DMS53 (cell line): ENCODE results near the gene CD27.
A peak's percentile ranks its signal among the peaks of the same experiment; 100 is the strongest.
"Not testable (repeated sequence)": the region's sequence is repeated elsewhere in the genome, so short reads cannot be mapped to it uniquely, and the experiment has no call there.

Experiments used
- DNase-seq: peaks from one replicate; lab custom pipeline; 2025; lab: John Stamatoyannopoulos, UW

CD27 gene

DNA sequence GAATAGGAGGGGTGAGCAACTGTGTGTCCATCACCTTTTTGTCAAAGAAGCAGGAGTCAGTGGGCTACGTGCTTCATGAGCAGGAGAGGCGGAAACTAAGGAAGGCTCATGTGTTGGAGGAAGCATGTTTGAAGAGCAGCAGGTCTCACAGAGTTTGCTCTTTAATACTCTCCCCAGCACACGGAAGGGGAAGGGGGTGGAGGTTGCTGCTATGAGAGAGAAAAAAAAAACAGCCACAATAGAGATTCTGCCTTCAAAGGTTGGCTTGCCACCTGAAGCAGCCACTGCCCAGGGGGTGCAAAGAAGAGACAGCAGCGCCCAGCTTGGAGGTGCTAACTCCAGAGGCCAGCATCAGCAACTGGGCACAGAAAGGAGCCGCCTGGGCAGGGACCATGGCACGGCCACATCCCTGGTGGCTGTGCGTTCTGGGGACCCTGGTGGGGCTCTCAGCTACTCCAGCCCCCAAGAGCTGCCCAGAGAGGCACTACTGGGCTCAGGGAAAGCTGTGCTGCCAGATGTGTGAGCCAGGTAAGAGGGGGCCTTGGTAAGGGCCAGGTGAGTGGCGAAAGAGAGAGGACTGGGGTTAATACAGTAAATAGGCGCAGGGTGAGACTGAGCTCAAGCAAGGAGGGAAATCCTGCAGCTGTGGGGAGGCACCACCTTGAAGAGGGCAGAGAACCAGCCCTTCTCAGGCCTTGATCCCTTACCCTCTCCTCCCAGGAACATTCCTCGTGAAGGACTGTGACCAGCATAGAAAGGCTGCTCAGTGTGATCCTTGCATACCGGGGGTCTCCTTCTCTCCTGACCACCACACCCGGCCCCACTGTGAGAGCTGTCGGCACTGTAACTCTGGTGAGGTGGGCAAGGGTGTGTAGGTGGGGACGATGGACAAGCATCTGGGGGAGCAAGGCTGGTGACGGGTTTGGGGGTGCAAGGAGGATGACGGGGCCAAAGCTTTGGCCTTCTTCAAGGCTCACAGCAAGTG lies at the start of gene CD27:
Gene CD27 (plus strand): TSS at position 252 of the 985 bp plus-strand sequence. CDS start 141 bp downstream, at position 393.
- DNase-seq: no peak

DNA sequence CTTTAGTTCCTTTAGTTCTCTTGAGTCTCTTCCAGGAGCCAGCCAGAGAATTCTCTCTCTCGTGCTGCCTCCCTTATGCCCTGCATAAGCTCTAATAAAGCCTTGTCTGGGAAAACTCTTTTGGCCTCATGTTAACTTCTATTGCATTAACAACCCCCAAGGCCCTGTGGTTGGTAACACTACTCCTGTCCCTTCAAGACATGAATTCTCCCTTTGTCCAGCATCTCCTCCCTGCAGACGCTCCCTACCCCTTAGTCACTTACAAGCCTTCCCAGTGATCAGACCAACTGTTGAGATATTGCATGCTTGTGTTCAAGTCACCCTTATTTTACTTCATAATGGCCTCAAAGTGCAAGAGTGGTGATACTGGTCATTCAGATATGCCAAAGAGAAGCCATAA lies 48.7 kb upstream of the CD27 start:
- no peak for DNase-seq

DNA sequence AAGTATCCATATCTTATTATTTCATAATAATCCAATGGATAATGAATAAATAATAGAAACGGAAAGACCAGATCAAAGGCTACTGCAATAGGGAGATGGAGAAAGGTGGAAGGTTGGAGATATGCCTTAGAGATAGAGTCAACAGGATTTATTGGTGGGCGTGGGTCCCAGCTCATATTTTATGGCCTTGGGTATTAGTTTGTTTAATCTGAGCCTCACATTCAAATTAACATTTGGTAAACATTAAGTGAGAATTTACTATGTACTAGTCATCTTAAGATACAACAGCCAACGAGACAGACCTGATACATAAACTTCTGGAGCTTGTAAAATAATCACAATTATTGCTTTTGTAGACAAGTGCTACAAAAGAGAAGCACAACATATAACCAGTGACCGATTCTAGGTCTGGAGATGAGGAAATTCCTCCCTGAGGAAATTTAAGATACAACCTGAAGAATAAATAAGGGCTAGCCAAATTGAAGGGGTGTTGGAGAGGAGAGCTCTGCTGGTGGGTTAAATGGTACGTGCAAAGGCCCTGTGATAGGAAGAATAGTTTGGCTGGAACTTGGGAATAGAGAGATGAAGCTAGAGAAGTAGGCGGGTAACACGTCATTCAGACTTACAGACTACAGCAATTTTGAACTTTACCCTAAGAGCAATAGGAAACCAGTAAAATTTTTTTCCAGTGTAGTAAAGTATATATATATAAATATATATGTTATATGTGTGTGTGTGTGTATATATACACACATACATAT lies 44.7 kb upstream of the CD27 start:
- no peak for DNase-seq

DNA sequence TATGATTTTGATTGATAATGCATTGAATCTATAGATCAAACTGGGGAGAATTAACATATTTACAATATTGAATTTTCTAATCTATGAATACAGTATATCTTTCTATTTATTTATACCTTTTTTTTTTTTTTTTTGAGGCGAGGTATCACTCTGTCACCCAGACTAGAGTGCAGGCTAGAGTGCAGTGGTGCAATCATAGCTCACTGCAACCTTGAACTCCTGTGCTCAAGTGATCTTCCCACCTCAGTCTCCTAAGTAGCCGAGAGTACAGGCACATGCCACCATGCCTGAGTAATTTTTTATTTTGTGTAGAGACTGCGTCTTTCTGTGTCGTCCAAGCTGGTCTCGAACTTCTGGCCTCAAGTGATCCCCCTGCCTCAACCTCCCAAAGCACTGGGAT lies 40.4 kb upstream of the CD27 start:
- no peak for DNase-seq

DNA sequence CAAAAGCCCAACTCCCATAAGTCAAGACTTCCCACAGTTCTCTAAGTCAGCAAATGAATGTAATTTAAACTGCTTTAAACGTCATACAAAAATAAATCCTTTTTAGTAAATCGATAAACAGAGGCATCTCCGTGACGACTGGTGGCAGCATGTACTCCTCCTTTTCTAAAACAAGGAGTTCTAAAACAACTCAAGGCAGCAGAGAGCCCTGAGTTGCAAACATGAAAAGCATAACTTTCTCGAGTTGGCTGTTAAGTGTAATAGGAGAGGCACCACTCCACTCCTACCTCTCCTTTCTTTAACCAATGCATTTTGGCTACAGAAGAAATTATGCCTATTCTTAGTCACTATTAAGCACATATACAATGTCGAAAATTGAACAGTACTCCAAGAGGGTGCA lies 38.8 kb upstream of the CD27 start:
- DNase-seq: no peak

DNA sequence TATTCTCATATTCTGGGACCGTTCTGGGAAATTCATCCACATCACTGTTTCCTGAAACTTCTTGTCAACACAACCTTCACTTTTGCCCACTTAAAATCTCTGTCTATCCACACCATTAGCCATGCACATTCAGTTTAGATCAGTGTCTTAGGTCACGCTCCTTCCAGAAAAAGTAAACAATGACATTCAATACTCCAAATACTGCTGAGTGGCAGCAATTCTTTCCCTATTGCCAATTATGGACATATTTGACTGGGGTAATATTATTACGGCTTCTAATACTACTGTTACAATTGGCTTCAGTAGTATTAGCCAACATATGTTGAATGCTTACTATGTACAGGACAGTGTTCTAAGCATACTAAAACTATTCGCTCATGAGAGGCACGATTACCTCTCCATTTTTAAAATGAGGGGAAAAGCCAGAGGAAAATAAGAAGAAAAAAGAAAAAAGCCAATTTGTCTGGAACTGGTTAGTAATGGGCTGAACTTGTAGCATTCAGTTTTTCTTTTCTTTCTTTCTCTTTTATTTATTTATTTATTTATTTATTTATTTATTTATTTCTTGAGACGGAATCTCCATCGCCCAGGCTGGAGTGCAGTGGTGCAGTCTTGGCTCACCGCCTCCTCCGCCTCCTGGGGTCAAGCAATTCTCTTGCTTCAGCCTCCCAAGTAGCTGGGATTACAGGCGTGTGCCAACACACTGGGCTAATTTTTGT lies 37.4 kb upstream of the CD27 start:
- DNase-seq: peak; percentile 76

DNA sequence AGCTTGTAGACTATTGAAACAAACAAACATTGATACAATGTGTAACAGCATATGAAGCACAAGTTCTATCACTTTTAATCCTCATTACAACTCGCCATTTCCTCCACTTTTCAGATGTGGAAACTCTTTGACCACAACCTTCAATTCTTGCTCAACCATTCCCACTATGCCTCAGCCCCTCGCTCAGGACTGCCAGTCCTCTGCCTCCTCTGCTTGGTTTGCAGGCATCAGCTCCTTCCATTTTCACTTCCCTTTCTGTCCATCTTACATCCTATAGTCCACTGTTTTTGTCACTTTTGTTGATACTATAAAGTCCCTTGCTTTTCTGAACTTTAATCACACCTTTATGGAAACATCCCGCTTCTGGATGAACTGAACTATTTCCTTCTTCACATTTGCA lies 28.2 kb upstream of the CD27 start:
- no peak for DNase-seq

DNA sequence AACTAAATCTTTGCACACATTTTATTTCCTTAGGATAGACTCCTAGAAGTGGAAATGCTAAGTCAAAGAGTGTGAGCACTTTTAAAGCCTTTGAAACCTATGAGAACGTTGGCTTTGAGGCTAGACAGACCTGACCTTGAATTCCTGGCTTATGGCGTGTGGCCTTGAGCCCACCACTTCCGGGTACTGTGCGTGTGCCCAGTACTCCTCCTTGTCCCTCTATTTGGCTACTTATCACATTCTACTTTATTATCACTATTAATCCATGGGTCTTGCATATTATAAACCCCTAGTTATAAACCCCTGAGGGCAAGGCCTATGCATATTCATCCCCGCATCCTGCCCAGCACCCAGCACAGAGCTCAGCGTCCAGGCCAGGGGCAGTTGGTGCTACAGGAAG lies 26.0 kb upstream of the CD27 start:
- no peak for DNase-seq

DNA sequence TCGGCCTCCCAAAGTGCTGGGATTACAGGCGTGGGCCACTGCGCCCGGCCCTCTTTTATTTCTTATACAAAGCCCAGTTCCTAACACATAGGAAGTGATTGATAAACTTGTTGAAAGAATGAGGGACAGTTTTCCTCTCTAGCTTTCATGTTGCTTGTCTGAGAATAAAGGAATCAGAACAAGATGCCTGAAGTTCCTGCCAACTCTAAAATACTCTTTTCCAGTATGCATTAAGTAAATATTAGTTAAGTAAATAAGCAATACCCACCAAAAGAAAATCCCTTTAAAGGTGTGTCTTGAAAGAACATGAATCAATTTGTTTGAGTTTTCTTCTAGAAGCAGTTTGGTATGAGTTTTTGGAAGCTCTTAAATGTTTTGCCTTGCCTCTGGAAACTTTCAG lies 24.4 kb upstream of the CD27 start:
- DNase-seq: no peak

DNA sequence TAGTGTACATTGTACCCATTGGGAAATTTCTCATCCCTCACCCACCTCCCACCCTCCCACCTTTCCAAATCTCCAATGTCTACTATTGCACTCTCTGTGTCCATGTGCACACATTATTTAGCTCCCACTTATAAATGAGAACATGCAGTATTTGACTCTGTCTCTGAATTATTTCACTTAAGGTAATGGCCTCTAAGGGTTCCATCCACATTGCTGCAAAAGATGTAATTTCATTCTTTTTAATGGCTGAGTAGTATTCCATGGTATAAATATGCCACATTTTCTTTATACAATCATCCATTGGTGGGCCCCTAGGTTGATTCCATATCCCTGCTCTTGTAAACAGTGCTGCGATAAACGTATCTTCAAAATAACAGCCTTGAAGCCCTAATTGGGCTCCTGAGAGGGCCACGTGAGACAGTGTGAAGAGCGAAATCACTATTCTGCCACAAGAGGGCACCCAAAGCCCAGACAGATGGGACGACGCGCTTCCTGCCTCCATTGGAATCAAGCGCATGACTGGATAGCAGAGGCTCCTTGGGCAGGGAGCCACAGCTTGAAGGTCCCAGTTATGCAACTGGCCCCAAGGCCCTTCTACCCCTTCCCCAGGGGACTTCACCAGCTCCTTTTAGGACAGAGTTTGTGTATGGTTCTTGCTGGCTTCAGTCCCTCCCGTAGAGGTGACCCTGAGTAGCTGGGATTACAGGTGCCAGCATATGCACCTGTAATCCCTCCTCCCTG lies 21.3 kb upstream of the CD27 start:
- DNase-seq: peak; percentile 98

DNA sequence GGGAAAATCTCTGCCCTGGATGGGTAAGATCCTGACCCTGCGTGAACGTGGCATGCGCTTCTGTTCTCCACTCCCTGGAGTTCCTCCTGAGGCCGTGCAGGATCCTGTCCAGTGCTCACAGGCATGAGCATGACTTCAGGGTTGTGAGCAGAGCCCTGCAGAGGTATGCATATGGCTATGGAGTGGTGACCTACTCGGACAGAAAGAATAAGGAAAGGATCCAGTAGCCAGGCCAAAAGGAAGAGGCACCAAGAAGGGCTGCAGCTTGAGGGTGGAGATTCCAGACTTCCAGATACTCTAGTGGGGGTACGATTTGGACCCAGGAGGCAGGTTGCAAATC lies 20.8 kb upstream of the CD27 start:
- DNase-seq: no peak

DNA sequence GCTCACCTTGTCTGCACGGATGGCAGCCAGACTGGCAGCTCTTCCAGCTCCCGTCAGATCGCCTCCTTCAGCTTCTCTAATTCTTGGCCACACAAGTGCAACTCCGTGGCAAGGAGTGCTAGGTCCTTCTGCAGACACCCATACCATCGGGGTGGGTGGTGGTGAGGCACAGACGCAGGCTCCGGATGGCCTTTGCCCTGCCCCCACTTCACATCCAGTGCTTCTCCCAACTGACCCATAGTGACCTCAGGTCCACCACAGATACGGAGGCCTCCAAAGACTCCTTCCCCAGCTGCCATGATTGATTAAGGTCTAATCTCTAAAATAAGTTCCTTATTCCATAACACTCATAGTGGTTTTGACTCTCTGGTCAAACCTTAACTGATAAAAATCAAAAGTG lies 19.9 kb upstream of the CD27 start:
- DNase-seq: no peak

DNA sequence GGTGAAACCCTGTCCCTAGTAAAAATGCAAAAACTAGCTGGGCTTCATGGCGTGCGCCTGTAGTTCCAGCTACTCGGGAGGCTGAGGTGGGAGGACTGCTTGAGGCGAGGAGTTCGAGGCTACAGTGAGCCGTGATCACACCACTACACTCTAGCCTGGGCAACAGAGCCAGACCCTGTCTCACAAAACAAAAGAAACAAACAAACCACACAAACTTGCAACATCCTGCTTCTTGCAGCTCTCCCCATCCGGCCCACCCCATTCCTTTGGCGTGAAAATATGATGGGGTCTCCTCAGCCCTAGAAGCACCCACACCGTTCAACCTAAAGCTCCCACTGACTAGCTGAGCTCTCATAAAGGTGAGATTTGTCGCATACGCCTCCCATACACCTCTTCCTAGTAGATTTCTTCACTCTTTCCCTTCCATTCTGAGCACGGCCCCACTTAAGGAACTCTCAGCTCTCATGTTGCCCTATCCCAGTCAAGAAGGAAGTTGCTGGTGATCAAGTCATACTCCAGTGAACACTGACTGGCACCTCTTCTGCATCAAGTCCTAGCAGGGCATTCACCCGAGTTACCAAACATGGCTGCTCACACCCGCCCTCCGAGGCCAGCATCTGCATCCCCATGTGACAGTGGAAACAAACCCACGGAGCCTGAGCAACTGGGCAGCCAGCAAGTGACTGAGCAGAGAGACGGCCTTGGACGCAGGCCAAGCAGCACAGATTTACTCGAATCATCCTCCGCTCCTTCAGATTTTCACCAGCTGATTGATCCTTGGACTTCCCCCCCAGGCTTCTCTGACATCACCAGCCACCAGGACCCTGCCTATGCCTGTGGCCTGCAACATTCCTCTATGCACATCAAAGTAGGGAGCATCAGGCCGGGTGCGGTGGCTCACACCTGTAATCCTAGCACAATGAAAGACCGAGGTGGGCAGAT lies 18.9 kb upstream of the CD27 start:
- no peak for DNase-seq

DNA sequence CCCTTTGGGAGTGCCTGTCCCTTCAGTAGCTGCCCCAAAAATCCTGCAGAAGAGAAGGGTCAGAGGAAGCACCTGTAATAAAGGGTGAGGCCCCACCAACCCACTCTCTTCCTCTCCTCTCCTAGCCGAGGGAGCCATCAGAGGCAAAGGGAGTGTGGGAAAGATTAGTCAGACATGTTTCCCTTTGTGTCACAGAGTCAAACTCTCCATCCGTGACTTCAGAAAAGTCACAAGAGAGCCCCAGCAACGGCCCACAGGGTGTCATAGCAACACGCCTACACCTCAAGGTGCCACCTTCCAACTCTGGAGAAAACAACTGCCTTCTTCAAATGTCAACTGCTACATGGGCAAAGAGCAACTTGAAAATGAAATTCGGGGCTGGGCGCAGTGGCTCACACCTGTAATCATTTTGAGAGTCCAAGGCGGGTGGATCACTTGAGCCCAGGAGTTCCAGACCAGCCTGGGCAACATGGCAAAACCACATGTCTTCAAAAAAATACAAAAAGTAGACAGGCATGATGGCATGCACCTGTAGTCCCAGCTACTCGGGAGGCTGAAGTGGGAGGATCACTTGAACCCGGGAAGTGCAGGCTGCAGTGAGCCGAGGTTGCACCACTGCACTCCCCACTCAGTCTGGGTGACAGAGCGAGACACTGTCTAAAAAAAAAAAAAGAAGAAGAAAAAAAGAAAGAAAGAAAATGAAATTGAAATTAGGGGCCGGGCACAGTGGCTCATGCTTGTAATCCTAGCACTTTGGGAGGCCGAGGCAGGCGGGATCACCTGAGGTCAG lies 17.7 kb upstream of the CD27 start:
- no peak for DNase-seq

DNA sequence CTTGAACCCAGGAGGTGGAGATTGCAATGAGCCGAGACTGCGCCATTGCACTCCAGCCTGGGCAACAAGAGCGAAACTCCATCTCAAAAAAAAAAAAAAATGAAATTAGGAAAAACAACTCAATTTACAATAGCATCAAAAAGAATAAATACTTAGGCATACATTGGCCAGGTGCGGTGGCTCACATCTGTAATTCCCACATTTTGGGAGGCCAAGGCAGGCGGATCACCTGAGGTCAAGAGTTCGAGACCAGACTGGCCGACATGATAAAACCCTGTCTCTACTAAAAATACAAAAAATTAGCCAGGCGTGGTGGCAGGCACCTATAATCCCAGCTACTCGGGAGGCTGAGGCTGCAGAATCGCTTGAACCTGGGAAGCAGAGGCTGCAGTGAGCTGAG lies 17.0 kb upstream of the CD27 start:
- not testable (repeated sequence) for DNase-seq

DNA sequence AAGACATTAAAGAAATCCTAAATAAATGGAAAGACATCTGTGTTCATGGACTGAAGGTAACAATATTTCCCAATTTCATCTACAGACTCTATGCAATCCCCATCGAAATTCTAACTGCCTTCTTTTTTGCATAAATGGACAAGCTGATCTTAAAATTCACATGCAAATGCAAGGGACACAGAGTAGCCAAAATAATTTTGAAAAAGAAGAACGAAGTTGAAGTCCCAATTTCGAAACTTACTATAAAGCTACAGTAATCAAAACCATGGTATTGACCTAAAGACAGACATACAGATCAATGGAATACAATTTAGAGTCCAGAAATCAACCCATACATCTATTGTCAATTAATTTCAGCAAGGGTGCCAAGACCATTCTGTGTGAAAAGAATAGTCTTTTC lies 16.4 kb upstream of the CD27 start:
- no peak for DNase-seq

DNA sequence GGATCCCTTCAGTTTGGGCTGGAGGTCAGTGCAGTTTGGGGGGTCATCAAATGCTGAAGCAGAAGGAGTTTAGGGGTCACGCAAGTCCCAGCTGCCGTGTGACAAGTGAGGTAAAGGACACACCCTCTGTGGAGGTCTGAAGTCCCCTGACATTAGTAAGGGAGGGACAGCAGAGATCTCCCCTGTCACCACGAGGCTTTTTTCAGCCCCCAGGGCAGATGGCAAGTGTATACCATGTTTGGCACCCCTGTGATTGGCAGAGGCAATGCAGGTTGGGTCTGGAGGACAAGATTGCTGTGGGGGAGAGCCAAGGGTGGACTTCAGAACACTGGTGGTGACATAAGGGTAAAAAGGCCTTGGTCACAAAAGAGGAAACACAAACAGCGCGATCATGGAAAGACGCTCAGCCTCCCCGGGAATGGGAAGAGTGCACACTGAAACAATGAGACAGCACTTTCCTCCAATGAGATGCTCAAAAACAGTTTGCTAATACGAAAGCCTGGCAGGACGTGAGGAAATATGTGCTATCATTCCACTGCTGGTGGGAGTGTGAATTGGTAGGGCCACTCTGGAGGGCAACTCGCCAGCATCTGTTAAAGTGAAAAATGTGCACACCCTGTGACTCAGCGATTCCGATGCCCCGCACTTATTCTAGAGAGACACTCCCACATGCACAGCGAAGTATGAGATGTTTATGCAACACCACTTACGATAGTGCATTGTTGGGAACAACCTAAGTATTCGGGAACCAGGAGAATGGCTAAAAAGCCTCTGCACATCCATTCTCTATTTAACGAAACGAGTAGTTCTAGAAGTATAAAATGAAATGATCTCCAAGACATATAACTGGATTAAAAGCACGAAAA lies 14.4 kb upstream of the CD27 start:
- DNase-seq: peak; percentile 91

DNA sequence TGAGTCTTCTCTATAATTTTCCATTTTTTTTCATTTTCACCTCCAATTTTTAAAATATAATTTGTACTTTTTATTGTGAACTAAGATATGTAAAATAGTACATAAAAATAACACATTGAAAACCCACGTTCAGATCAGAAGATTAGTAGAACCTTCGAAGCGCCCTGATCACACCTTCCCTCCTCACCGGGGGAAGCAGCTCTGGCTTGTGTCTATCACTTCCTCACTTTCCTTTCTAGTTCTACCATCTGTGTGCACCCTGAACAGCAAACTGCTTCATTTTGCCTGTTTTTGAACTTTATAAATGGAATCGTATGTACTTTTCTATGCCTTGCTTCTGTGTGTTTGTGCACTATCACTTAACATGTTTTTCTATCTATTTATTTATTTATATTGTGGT lies 11.8 kb upstream of the CD27 start:
- no peak for DNase-seq
